Measurements from ENCODE around the gene CD200. TPM values are rescaled to one million over a fixed set of nuclear protein-coding genes. Genes with fewer than 3 reads are reported as not detected.

CD200 gene
- total RNA-seq, 1 experiment from 2014 or later, result not detected

- peak; percentile 73 for DNase-seq (ENCODE audit: unreplicated experiment)
- Mint-ChIP-seq H3K27ac (ENCODE audit: low read depth, unreplicated experiment) (no peak overlapping the region), H3K4me1 (ENCODE audit: insufficient read depth, unreplicated experiment) (no peaks in the 10 kb centered on the region), H3K9me3 (ENCODE audit: unreplicated experiment) (no peaks in the 10 kb centered on the region), H3K36me3 (ENCODE audit: insufficient read depth, unreplicated experiment) (no peaks in the 10 kb centered on the region), H3K27me3 (ENCODE audit: insufficient read depth, unreplicated experiment) (no peaks in the 10 kb centered on the region), H3K4me3 (ENCODE audit: unreplicated experiment) (no peak overlapping the region)
- intact Hi-C loops (cut with micrococcal nuclease), result loop anchor here (1.0 kb wide), 4 partner anchors 34 to 192 kb away; no protein-coding TSS in a partner anchor
- peak; percentile 54 for TF ChIP-seq CTCF (IDR thresholded peaks at IDR 0.05; ENCODE audit: unreplicated experiment)
- no TSS peak for BruUV-seq (replicated peaks)
- CTCF ChIA-PET, result interaction anchor here (0.8 to 8.9 kb wide), 12 partner anchors 18 to 205 kb away, joined by 3 to 97 read pairs (median 5); partner anchors contain the start of gene SLC9C1
- POLR2A ChIA-PET, result interaction anchor here (1.0 to 1.1 kb wide), 2 partner anchors 34 to 193 kb away, joined by 3 to 7 read pairs; partner anchors contain the start of gene SLC9C1
Observed at GRCh38 chr3:112327371-112327951, 5.5 kb upstream of the CD200 start.

GRCh38 chr3:112331851-112332250, 1.1 kb upstream of the CD200 start:
- intact Hi-C loops (cut with micrococcal nuclease), result no loop called here
- TF ChIP-seq CTCF (IDR thresholded peaks at IDR 0.05; ENCODE audit: unreplicated experiment), result no peak
- Mint-ChIP-seq H3K4me3 (ENCODE audit: unreplicated experiment) (peak overlapping the region; percentile 73), H3K36me3 (ENCODE audit: insufficient read depth, unreplicated experiment) (no peaks in the 10 kb centered on the region), H3K9me3 (ENCODE audit: unreplicated experiment) (no peaks in the 10 kb centered on the region), H3K27ac (ENCODE audit: low read depth, unreplicated experiment) (no peak overlapping the region), H3K4me1 (ENCODE audit: insufficient read depth, unreplicated experiment) (no peaks in the 10 kb centered on the region), H3K27me3 (ENCODE audit: insufficient read depth, unreplicated experiment) (no peaks in the 10 kb centered on the region)
- DNase-seq (ENCODE audit: unreplicated experiment), result no peak
- no TSS peak for BruUV-seq (replicated peaks)
- ChIA-PET CTCF (interaction anchor here (0.6 to 1.7 kb wide), 7 partner anchors 14 to 222 kb away, joined by 3 to 11 read pairs (median 4); no protein-coding TSS in a partner anchor), POLR2A (no interaction called here)

GRCh38 chr3:112333381-112334317, 693 bp downstream of the CD200 start:
- DNase-seq (ENCODE audit: unreplicated experiment), result no peak
- BruUV-seq (replicated peaks), result no TSS peak
- TF ChIP-seq CTCF (IDR thresholded peaks at IDR 0.05; ENCODE audit: unreplicated experiment), result no peak
- H3K27ac Mint-ChIP-seq (ENCODE audit: low read depth, unreplicated experiment), result no peak overlapping the region
- CTCF ChIA-PET, result interaction anchor here (0.6 to 2.4 kb wide), 11 partner anchors 9 to 667 kb away, joined by 3 to 13 read pairs (median 4); partner anchors contain the start of gene SLC9C1
- no peaks in the 10 kb centered on the region for H3K9me3 Mint-ChIP-seq (ENCODE audit: unreplicated experiment)
- H3K36me3 Mint-ChIP-seq (ENCODE audit: insufficient read depth, unreplicated experiment), result no peaks in the 10 kb centered on the region
- POLR2A ChIA-PET, result interaction anchor here (0.7 kb wide), 1 partner anchor 38 kb away, joined by 3 read pairs; no protein-coding TSS in a partner anchor
- peak overlapping the region; percentile 73 for H3K4me3 Mint-ChIP-seq (ENCODE audit: unreplicated experiment)
- intact Hi-C loops (cut with micrococcal nuclease), result no loop called here
- no peaks in the 10 kb centered on the region for H3K27me3 Mint-ChIP-seq (ENCODE audit: insufficient read depth, unreplicated experiment)
- H3K4me1 Mint-ChIP-seq (ENCODE audit: insufficient read depth, unreplicated experiment), result no peaks in the 10 kb centered on the region

Data from MCF 10A (cell line).